Activated CD8-positive, alpha-beta T cell treated with anti-CD3 and anti-CD28 coated beads, Interleukin-2, amount 10 ng/mL, durations not matched to agents 7 days and 5 days (primary cell): ENCODE data around the gene FKBP14. TPM values are rescaled to one million over a fixed set of nuclear protein-coding genes. Genes with fewer than 3 reads are reported as not detected.

Source experiments
- ATAC-seq: fragments of 150-1000 bp; cut with Tn5 transposase; one replicate; pipeline ENCODE4 v1.10.0; 2021; ENCODE audit warnings: moderate library complexity
- CTCF ChIA-PET: fragments of 350-600 bp; sonication (Branson Sonifier 250); formaldehyde crosslinking; loops from one replicate; lab custom pipeline; 2021; ENCODE audit warnings: antibody characterized with exemption; lab: Charles Lee
- POLR2A ChIA-PET: fragments of 350-600 bp; sonication (Branson Sonifier 250); formaldehyde crosslinking; loops from one replicate; lab custom pipeline; 2021; ENCODE audit warnings: antibody characterized with exemption; lab: Charles Lee
- DNase-seq: peaks from one replicate; pipeline ENCODE4 v3.0.0-alpha.2; 2020
- H3K27ac Mint-ChIP-seq: one replicate; pipeline ENCODE4 v1.8.0; 2021; ENCODE audit warnings: mild to moderate bottlenecking, mixed read lengths
- H3K27me3 Mint-ChIP-seq: one replicate; pipeline ENCODE4 v1.8.0; 2021; ENCODE audit warnings: low read depth, mixed read lengths
- H3K36me3 Mint-ChIP-seq: one replicate; pipeline ENCODE4 v1.8.0; 2021; ENCODE audit warnings: low read depth, mixed read lengths
- H3K4me1 Mint-ChIP-seq: one replicate; pipeline ENCODE4 v1.8.0; 2021; ENCODE audit warnings: low read depth, mixed read lengths
- H3K4me3 Mint-ChIP-seq: one replicate; pipeline ENCODE4 v1.8.0; 2021; ENCODE audit warnings: mild to moderate bottlenecking, mixed read lengths
- H3K9me3 Mint-ChIP-seq: one replicate; pipeline ENCODE4 v1.8.0; 2022; ENCODE audit warnings: mixed read lengths; ENCODE audit not compliant: insufficient read depth
- total RNA-seq, 2 experiments: library from RNA; stranded (reverse); gene quantifications; one replicate each; pipeline ENCODE4 v1.2.3, GENCODE V29; 2021

FKBP14 gene
- total RNA-seq, 2 experiments from 2014 or later: 4.2 to 5.4 TPM

GRCh38 chr7:30029696-30030095 is 3.2 kb upstream of the FKBP14 start:
- ATAC-seq: no peak
- POLR2A ChIA-PET: no interaction called here
- Mint-ChIP-seq H3K36me3 (no peaks in the 10 kb centered on the region), H3K4me1 (peaks cover 25% of the 10 kb centered on the region), H3K27me3 (no peaks in the 10 kb centered on the region), H3K4me3 (no peak overlapping the region), H3K9me3 (no peaks in the 10 kb centered on the region), H3K27ac (no peak overlapping the region)
- CTCF ChIA-PET: interaction anchor here (0.7 to 5.5 kb wide), 7 partner anchors 9 to 114 kb away, joined by 3 to 42 read pairs (median 3); no protein-coding TSS in a partner anchor
- DNase-seq: no peak

GRCh38 chr7:30028749-30029635 is 2.5 kb upstream of the FKBP14 start:
- no peak overlapping the region for H3K4me3 Mint-ChIP-seq

GRCh38 chr7:30028216-30028748 is 1.8 kb upstream of the FKBP14 start, which contains the start of gene PLEKHA8:
PLEKHA8 (plus strand) TSS chr7:30028412; CDS start chr7:30028763, 351 bp downstream.
- ATAC-seq (peak; percentile 59), DNase-seq (peak; percentile 87)
- peaks cover 33% of the 10 kb centered on the region for H3K4me1 Mint-ChIP-seq
- no peaks in the 10 kb centered on the region for H3K9me3 Mint-ChIP-seq
- H3K27ac Mint-ChIP-seq: peak within 1 kb of the TSS; percentile 86
- ChIA-PET POLR2A (interaction anchor here (1.2 kb wide), 1 partner anchor 476 kb away, joined by 3 read pairs; the partner anchor contains the start of gene GGCT), CTCF (interaction anchor here (1.0 to 5.5 kb wide), 2 partner anchors 34 to 73 kb away, joined by 3 to 42 read pairs; no protein-coding TSS in a partner anchor)
- no peaks in the 10 kb centered on the region for H3K27me3 Mint-ChIP-seq
- peak within 1 kb of the TSS; percentile 86 for H3K4me3 Mint-ChIP-seq
- no peaks in the 10 kb centered on the region for H3K36me3 Mint-ChIP-seq

More at GRCh38 chr7:30028749-30029635, 2.5 kb upstream of the FKBP14 start:
- ATAC-seq: peak; percentile 10
- POLR2A ChIA-PET: interaction anchor here (0.8 to 1.2 kb wide), 2 partner anchors 33 to 475 kb away, joined by 3 to 4 read pairs; partner anchors contain the start of gene GGCT
- DNase-seq: peak; percentile 40
- Mint-ChIP-seq H3K27ac (peak overlapping the region; percentile 44), H3K36me3 (no peaks in the 10 kb centered on the region), H3K9me3 (no peaks in the 10 kb centered on the region), H3K27me3 (no peaks in the 10 kb centered on the region), H3K4me1 (peaks cover 28% of the 10 kb centered on the region)
- CTCF ChIA-PET: interaction anchor here (0.7 to 5.5 kb wide), 7 partner anchors 10 to 115 kb away, joined by 3 to 42 read pairs (median 3); no protein-coding TSS in a partner anchor

GRCh38 chr7:30027740-30028215 is 1.3 kb upstream of the FKBP14 start:
- ATAC-seq (no peak), DNase-seq (peak; percentile 27)
- Mint-ChIP-seq H3K27ac (peak overlapping the region; percentile 86), H3K9me3 (no peaks in the 10 kb centered on the region), H3K36me3 (no peaks in the 10 kb centered on the region), H3K27me3 (no peaks in the 10 kb centered on the region), H3K4me1 (peaks cover 33% of the 10 kb centered on the region), H3K4me3 (peak overlapping the region; percentile 86)
- ChIA-PET POLR2A (interaction anchor here (0.6 to 0.8 kb wide), 2 partner anchors 121 to 833 kb away, joined by 3 to 4 read pairs; no protein-coding TSS in a partner anchor), CTCF (interaction anchor here (0.5 to 5.5 kb wide), 3 partner anchors 34 to 72 kb away, joined by 3 to 42 read pairs (median 3); no protein-coding TSS in a partner anchor)

GRCh38 chr7:30027065-30027456 is 559 bp upstream of the FKBP14 start:
- Mint-ChIP-seq H3K36me3 (no peaks in the 10 kb centered on the region), H3K4me1 (peaks cover 29% of the 10 kb centered on the region), H3K9me3 (no peaks in the 10 kb centered on the region), H3K27me3 (no peaks in the 10 kb centered on the region), H3K4me3 (peak overlapping the region; percentile 86), H3K27ac (peak overlapping the region; percentile 86)
- DNase-seq (no peak), ATAC-seq (peak; percentile 3)
- CTCF ChIA-PET: interaction anchor here (0.5 to 5.5 kb wide), 3 partner anchors 35 to 56 kb away, joined by 3 to 42 read pairs (median 4); no protein-coding TSS in a partner anchor
- POLR2A ChIA-PET: interaction anchor here (0.6 to 0.8 kb wide), 2 partner anchors 122 to 832 kb away, joined by 3 to 4 read pairs; no protein-coding TSS in a partner anchor

- ChIA-PET CTCF (interaction anchor here (0.9 to 1.5 kb wide), 2 partner anchors 38 to 41 kb away, joined by 3 to 7 read pairs; no protein-coding TSS in a partner anchor), POLR2A (no interaction called here)
- peaks cover 3% of the 10 kb centered on the region for H3K36me3 Mint-ChIP-seq
- ATAC-seq (no peak), DNase-seq (no peak)
- peaks cover 33% of the 10 kb centered on the region for H3K4me1 Mint-ChIP-seq
- H3K27ac Mint-ChIP-seq: no peak overlapping the region
- no peaks in the 10 kb centered on the region for H3K9me3 Mint-ChIP-seq
- no peak overlapping the region for H3K4me3 Mint-ChIP-seq
- no peaks in the 10 kb centered on the region for H3K27me3 Mint-ChIP-seq
Measured at GRCh38 chr7:30023524-30023923, 3.0 kb downstream of the FKBP14 start.

GRCh38 chr7:30022991-30023390 is 3.5 kb downstream of the FKBP14 start:
- Mint-ChIP-seq H3K27me3 (no peaks in the 10 kb centered on the region), H3K9me3 (no peaks in the 10 kb centered on the region), H3K27ac (no peak overlapping the region), H3K4me3 (no peak overlapping the region), H3K4me1 (peaks cover 32% of the 10 kb centered on the region), H3K36me3 (peaks cover 5% of the 10 kb centered on the region)
- ChIA-PET POLR2A (no interaction called here), CTCF (interaction anchor here (1.5 kb wide), 1 partner anchor 39 kb away, joined by 7 read pairs; no protein-coding TSS in a partner anchor)
- DNase-seq (no peak), ATAC-seq (no peak)

- Mint-ChIP-seq H3K4me3 (no peak overlapping the region), H3K27ac (no peak overlapping the region), H3K36me3 (peaks cover 5% of the 10 kb centered on the region), H3K9me3 (no peaks in the 10 kb centered on the region), H3K4me1 (peaks cover 20% of the 10 kb centered on the region), H3K27me3 (no peaks in the 10 kb centered on the region)
- ChIA-PET CTCF (no interaction called here), POLR2A (no interaction called here)
- DNase-seq (no peak), ATAC-seq (no peak)
Measured at GRCh38 chr7:30020535-30020934, 6.0 kb downstream of the FKBP14 start.

GRCh38 chr7:30019960-30020359 is 6.5 kb downstream of the FKBP14 start:
- Mint-ChIP-seq H3K4me1 (peaks cover 14% of the 10 kb centered on the region), H3K27ac (no peak overlapping the region), H3K27me3 (no peaks in the 10 kb centered on the region), H3K36me3 (peaks cover 5% of the 10 kb centered on the region), H3K4me3 (no peak overlapping the region), H3K9me3 (no peaks in the 10 kb centered on the region)
- ChIA-PET POLR2A (no interaction called here), CTCF (interaction anchor here (0.6 to 1.4 kb wide), 2 partner anchors 21 to 42 kb away, joined by 3 to 7 read pairs; no protein-coding TSS in a partner anchor)
- ATAC-seq: no peak
- no peak for DNase-seq

GRCh38 chr7:30019387-30019786 is 7.1 kb downstream of the FKBP14 start:
- Mint-ChIP-seq H3K9me3 (no peaks in the 10 kb centered on the region), H3K4me3 (no peak overlapping the region), H3K27me3 (no peaks in the 10 kb centered on the region), H3K27ac (no peak overlapping the region), H3K4me1 (peaks cover 9% of the 10 kb centered on the region), H3K36me3 (peaks cover 7% of the 10 kb centered on the region)
- DNase-seq (no peak), ATAC-seq (no peak)
- POLR2A ChIA-PET: no interaction called here
- CTCF ChIA-PET: interaction anchor here (0.6 to 1.4 kb wide), 2 partner anchors 22 to 43 kb away, joined by 3 to 7 read pairs; no protein-coding TSS in a partner anchor

- no peak for ATAC-seq
- POLR2A ChIA-PET: no interaction called here
- Mint-ChIP-seq H3K27me3 (no peaks in the 10 kb centered on the region), H3K4me3 (no peak overlapping the region), H3K27ac (no peak overlapping the region), H3K9me3 (no peaks in the 10 kb centered on the region), H3K4me1 (peaks cover 4% of the 10 kb centered on the region), H3K36me3 (peaks cover 7% of the 10 kb centered on the region)
- CTCF ChIA-PET: no interaction called here
- DNase-seq: no peak
Measured at GRCh38 chr7:30018451-30018850, 8.1 kb downstream of the FKBP14 start.
